ENCODE data around the gene ZNF507.
"Not testable (repeated sequence)": the region's sequence is repeated elsewhere in the genome, so short reads cannot be mapped to it uniquely, and the experiment has no call there.

The ZNF507 gene

DNA sequence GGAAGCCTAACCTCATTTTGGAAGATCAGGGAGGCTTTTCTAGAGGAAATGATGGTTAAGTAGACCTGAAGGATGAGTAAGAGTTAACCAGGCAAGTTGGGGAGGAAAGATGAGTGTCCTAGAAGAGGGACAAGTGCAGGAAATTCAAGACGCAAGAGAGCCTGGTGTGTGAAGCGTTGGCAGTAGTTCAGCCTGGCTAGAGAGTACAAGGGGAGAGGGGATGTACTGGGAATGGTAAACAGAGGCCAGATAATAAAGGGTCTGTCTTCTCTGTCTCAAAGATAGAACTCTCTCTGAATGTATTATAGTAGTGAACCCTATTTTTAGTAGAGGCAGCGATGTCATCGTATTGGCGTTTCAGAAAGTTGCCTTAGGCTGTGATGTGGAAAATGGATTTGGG, 69.8 kb downstream of the ZNF507 start:
- DNase-seq (ENCODE audit: low read depth in 2 of 2), result no peak

DNA sequence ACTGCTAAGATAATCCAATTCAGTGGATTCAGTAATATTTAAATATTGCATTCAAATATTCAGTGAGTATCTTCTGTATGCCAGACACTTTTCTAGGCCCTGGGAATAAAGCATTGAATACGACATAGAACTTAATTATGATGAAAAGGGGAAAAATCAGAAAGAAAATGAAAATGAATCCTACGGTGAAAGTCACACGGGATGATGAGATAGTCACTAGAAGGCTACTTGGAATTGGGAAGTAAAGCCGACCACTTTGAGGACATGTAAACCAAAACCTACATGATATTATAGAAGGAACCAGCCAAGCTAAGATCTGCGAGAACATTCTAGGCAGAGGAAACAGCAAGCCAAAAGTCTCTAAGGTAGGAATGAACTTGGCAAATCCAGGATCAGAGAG, 70.3 kb downstream of the ZNF507 start:
- DNase-seq (ENCODE audit: low read depth in 2 of 2), result no peak

DNA sequence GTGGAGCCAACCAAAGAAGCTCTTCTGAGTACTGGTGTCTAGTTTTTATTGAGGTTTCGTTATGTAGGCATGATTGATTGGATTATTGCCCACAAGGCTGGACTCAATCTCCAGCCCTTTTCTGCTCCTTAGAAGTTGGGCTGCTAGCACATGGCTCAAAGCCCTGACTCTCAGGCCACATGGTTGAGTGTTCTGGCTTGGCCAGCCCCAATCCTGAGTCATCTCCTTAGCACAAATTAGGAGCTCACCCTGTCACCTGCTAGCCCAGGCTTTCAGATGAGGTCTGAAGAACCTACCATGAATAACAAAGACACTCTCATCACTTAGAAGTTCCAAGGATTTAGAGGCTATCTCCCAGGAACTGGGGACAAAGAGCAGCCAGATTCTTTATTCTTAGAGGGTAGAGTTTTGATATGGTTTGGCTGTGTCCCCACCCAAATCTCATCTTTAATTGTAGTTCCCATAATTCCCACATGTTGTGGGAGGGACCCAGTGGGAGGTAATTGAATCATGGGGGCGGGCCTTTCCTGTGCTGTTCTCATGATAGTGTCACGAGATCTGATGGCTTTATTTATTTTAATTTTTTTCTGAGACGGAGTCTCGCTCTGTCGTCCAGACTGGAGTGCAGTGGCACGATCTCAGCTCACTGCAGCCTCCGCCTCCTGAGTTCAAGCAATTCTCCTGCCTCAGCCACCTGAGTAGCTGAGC, 71.5 kb downstream of the ZNF507 start:
- no peak for DNase-seq (ENCODE audit: low read depth in 2 of 2)

DNA sequence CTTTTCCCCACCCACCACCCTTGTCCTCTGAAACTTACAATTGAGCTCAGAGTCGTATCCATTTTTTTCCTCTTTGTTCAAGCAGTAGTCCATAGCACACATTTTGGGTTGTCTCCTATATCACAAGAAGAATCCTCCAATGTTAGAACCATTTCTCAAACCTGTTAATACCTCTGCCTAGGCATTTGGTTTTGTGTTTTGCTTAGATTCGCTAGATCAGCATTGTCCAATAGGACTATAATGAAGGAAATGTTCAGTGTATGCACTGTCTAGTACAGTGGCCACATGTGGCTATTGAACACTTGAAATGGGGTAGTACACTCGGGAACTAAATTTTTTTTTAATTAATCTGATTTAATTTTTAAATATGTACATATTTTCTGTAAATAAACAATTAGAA, 72.7 kb downstream of the ZNF507 start:
- no peak for DNase-seq (ENCODE audit: low read depth in 2 of 2)

DNA sequence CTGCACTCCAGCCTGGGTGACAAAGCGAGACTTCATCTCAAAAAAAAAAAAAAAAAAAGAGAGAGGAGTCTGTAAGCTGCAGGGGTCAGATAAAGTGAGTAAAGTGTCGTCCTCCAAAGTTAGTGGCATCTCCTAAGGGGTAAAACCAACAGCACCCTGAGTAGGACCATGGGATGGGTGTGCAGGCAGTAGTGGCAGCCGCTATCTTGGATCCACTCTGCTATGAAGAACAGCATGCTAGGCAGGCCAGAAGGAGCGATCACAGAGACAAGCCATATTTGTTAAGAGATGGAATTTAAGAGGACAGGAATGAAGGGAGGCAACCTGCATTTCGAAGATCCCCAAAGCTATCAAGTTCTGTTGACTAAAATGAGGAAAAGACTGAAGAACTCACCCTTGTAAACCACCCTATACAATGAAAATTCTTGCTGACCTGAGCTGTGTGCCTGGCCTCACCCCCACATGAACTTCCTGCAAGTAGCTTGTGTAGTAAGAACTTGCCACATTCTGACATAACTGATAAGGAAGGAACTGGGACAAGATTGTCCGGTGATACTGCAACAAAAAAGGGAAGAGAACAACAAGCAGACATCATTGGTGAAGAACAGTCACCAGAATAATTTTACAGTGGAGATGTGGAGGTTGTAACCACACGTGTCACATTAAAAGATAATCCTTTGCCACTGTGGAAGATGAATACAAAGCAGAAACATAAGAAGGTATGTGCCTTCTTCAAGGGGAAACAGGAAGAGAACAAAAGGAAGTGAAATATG, 76.4 kb downstream of the ZNF507 start:
- DNase-seq (ENCODE audit: low read depth in 2 of 2), result no peak

DNA sequence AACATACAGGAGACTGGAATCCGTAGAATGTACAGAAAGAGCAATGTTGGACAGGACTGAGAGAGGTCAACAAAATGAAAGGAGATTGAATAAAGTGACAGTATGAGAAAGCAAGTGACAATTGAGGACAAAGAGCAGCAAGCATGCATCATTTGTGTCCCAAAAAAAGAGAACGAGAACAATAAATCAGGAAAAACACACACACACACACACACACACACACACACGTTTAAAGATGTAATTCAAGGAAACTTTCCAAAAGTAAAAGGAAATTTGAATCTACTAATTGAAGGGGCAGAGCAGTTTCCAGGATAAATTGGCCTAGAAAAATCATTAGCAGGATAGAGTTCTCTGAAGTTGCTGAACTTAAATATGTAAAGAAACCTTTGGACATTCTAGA, 77.0 kb downstream of the ZNF507 start:
- no peak for DNase-seq (ENCODE audit: low read depth in 2 of 2)

DNA sequence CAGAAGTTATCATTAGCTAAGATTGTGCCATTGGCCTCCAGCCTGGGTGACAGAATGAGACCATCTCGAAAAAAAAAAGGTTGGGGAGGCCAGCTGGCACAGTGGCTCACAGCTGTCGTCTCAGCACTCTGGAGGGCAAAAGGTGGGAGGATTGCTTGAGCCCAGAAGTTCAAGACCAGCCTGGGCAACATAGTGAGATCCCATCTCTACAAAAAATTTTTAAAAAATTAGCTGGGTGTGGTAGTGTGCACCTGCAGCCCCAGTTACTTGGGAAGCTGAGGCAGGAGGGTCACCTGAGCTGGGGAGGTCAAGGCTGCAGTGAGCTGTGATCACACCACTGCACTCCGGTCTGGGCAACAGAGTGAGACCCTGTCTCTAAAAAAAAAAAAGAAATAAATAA, 78.5 kb downstream of the ZNF507 start:
- DNase-seq (ENCODE audit: low read depth in 2 of 2), result not testable (repeated sequence)

DNA sequence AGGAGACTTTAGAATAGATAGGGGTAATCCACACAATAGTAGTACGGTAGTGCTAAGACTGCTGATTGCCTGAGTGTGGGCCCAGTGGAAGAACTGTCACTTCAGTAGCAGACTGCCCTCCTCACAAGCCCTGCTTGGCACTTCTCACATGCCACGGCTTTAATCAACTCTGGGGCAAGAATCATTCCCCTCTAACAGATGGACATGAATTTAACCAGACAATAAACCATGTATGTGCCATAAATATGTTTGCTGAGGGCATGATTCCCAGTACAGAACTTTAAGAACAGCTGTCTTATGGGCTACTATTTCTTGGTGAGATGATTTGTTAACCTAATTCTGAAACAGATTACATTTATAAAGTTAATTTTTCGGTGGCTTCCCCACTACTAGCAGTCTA, 82.1 kb downstream of the ZNF507 start:
- no peak for DNase-seq (ENCODE audit: low read depth in 2 of 2)

DNA sequence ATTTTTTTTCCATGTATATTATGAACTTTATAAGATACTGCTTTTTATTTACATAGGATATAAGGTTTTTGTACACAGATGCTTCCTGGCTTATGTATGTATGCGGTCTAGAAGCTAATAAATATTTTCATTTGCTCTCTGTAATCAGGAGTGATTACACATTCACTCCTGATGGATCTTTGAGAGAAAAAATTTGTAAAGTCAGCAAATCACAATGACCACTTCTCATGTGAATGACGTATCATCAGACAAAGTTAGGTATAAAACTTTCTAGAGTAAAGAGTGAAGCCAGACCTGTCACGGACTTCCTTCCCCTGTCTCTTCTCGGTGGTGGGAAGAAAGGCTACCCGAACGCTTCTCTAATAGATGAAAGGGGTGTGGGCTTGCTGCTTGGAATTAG, 91.3 kb downstream of the ZNF507 start:
- DNase-seq (ENCODE audit: low read depth in 2 of 2), result no peak

DNA sequence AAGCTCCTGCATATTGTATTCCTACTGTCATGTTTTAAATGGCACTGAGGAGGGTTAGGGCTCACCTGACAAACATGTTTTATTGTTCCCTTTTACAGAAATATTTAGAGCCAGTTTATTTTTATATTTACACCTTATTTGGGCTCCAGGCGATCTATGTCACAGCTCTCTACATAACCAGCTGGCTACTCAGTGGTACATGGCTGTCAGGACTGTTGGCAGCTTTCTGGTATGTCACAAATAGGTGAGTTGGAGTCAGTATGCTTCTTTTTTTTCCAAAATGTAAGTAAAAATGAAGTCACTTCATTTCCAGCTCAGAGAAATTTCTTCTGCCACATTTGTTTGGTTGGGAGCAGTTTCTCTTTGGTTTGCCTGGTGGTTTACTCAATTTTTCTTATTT, 91.7 kb downstream of the ZNF507 start:
- no peak for DNase-seq (ENCODE audit: low read depth in 2 of 2)

Measured in stimulated activated CD4-positive, alpha-beta T cell treated with anti-CD3 and anti-CD28 coated beads, Interleukin-12 subunit alpha, Interleukin-12 subunit beta, amount 100 ng/mL, for 24 hours (primary cell).